Peyer's patch (tissue), 4 donors: ENCODE results near the gene ATXN1. TPM values are rescaled to one million over a fixed set of nuclear protein-coding genes. Genes with fewer than 3 reads are reported as not detected.

Source experiments
- DNase-seq, 3 donors: peaks; one replicate each; pipeline ENCODE4 v3.0.0-alpha.2; 2017 to 2019
- H3K27ac ChIP-seq, 4 donors: fragments of 200-600 bp; sonication (generic); one replicate each; pipeline ENCODE4 v1.5.1; 2016 to 2019
- H3K27me3 ChIP-seq, 2 donors: fragments of 200-600 bp; sonication (generic); one replicate each; pipeline ENCODE4 v1.5.1; 2019
- H3K36me3 ChIP-seq, 3 donors: fragments of 200-600 bp; sonication (generic); one replicate each; pipeline ENCODE4 v1.5.1; 2016 to 2019
- H3K4me1 ChIP-seq, 4 donors: fragments of 200-600 bp; sonication (generic); one replicate each; pipeline ENCODE4 v1.5.1; 2016 to 2019
- H3K4me3 ChIP-seq, 4 donors: fragments of 200-600 bp; sonication (generic); 1 replicate in 3 of 4; 2 replicates in 1 of 4; pipeline ENCODE4 v1.5.1; 2016 to 2019; ENCODE audit warnings: mild to moderate bottlenecking in 1 of 4
- H3K9me3 ChIP-seq, 4 donors: fragments of 200-600 bp; sonication (generic); one replicate each; pipeline ENCODE4 v1.5.1; 2016 to 2019; ENCODE audit warnings: mild to moderate bottlenecking in 1 of 4
- CTCF ChIP-seq, 6 experiments: fragments of 450-650 bp in 4 of 6; fragments of 200-600 bp in 2 of 6; sonication (generic) in 1 of 6; IDR thresholded peaks; one replicate each; pipeline ENCODE4 v1.5.1; 2017 to 2019; ENCODE audit warnings: antibody characterized with exemption in 6 of 6, mild to moderate bottlenecking in 3 of 6, moderate library complexity in 1 of 6
- POLR2A ChIP-seq, 2 donors: fragments of 450-650 bp; IDR thresholded peaks; one replicate each; pipeline ENCODE4 v1.5.1; 2017; ENCODE audit warnings: antibody characterized with exemption in 2 of 2, mild to moderate bottlenecking in 2 of 2, moderate library complexity in 2 of 2
- total RNA-seq, 4 donors: library from RNA; depleted of rRNA; stranded (reverse); fragments of >200 nt; gene quantifications; one replicate each; pipeline ENCODE4 v1.1.0, GENCODE V29; 2016

Gene ATXN1
- total RNA-seq, 4 donors from 2014 or later, result 34.7 to 48.5 (median 43.1) TPM

- peaks cover 0 to 5% (median 0%) of the 10 kb centered on the region in 4 donors for H3K4me1 ChIP-seq
- no peak overlapping the region for H3K27ac ChIP-seq
- H3K9me3 ChIP-seq, result no peaks in the 10 kb centered on the region
- no peaks in the 10 kb centered on the region for H3K27me3 ChIP-seq
- no peak overlapping the region for H3K4me3 ChIP-seq
- TF ChIP-seq CTCF (IDR thresholded peaks at IDR 0.05), result no peak
- no peak for TF ChIP-seq POLR2A (IDR thresholded peaks at IDR 0.05)
- H3K36me3 ChIP-seq, result no peaks in the 10 kb centered on the region
- DNase-seq, result no peak
Measured at GRCh38 chr6:16494793-16495192, 266.5 kb downstream of the ATXN1 start.

- H3K27ac ChIP-seq, result no peak overlapping the region
- H3K36me3 ChIP-seq, result no peaks in the 10 kb centered on the region
- H3K27me3 ChIP-seq, result no peaks in the 10 kb centered on the region
- no peak overlapping the region for H3K4me3 ChIP-seq
- no peak for TF ChIP-seq POLR2A (IDR thresholded peaks at IDR 0.05)
- TF ChIP-seq CTCF (IDR thresholded peaks at IDR 0.05), result no peak
- H3K9me3 ChIP-seq, result no peaks in the 10 kb centered on the region
- DNase-seq, result no peak
- H3K4me1 ChIP-seq, result peaks cover 0 to 5% (median 0%) of the 10 kb centered on the region in 4 donors
Measured at GRCh38 chr6:16493802-16494201, 267.5 kb downstream of the ATXN1 start.

GRCh38 chr6:16493112-16493511, 268.1 kb downstream of the ATXN1 start:
- Histone ChIP-seq H3K27ac (no peak overlapping the region), H3K4me3 (no peak overlapping the region), H3K9me3 (no peaks in the 10 kb centered on the region), H3K4me1 (peaks cover 0 to 5% (median 0%) of the 10 kb centered on the region in 4 donors), H3K36me3 (no peaks in the 10 kb centered on the region), H3K27me3 (no peaks in the 10 kb centered on the region)
- no peak for DNase-seq
- no peak for TF ChIP-seq CTCF (IDR thresholded peaks at IDR 0.05)
- TF ChIP-seq POLR2A (IDR thresholded peaks at IDR 0.05), result no peak

GRCh38 chr6:16491666-16492313, 269.5 kb downstream of the ATXN1 start:
- Histone ChIP-seq H3K27me3 (no peaks in the 10 kb centered on the region), H3K27ac (no peak overlapping the region), H3K4me3 (no peak overlapping the region), H3K9me3 (no peaks in the 10 kb centered on the region), H3K4me1 (peaks cover 0 to 5% (median 0%) of the 10 kb centered on the region in 4 donors), H3K36me3 (no peaks in the 10 kb centered on the region)
- no peak for TF ChIP-seq POLR2A (IDR thresholded peaks at IDR 0.05)
- peak in 1 of 3 donors; percentile 70 for DNase-seq

GRCh38 chr6:16490616-16491015, 270.6 kb downstream of the ATXN1 start:
- Histone ChIP-seq H3K4me3 (no peak overlapping the region), H3K27me3 (no peaks in the 10 kb centered on the region), H3K36me3 (no peaks in the 10 kb centered on the region), H3K9me3 (no peaks in the 10 kb centered on the region), H3K27ac (no peak overlapping the region), H3K4me1 (peaks cover 0 to 5% (median 0%) of the 10 kb centered on the region in 4 donors)
- no peak for TF ChIP-seq CTCF (IDR thresholded peaks at IDR 0.05)
- TF ChIP-seq POLR2A (IDR thresholded peaks at IDR 0.05), result no peak
- no peak for DNase-seq

- Histone ChIP-seq H3K27me3 (no peaks in the 10 kb centered on the region), H3K9me3 (no peaks in the 10 kb centered on the region), H3K4me1 (no peaks in the 10 kb centered on the region), H3K27ac (peak overlapping the region in 1 of 4 donors; percentile 44), H3K4me3 (no peak overlapping the region), H3K36me3 (peaks cover 0 to 5% (median 0%) of the 10 kb centered on the region in 3 donors)
- no peak for DNase-seq
- TF ChIP-seq POLR2A (IDR thresholded peaks at IDR 0.05) (no peak), CTCF (IDR thresholded peaks at IDR 0.05) (no peak)
Measured at GRCh38 chr6:16488813-16489212, 272.4 kb downstream of the ATXN1 start.
